Suprapubic skin (tissue), 4 donors: Measurements from ENCODE around the gene AKR7A3. TPM values are rescaled to one million over a fixed set of nuclear protein-coding genes. Genes with fewer than 3 reads are reported as not detected.
"Not testable (repeated sequence)": the region's sequence is repeated elsewhere in the genome, so short reads cannot be mapped to it uniquely, and the experiment has no call there.

Source experiments
- DNase-seq, 2 donors: peaks; one replicate each; pipeline ENCODE4 v3.0.0-alpha.2; 2019; ENCODE audit warnings: low spot score in 2 of 2
- H3K27ac ChIP-seq: fragments of 200-600 bp; sonication (generic); one replicate; pipeline ENCODE4 v1.5.1; 2019
- H3K27me3 ChIP-seq: fragments of 200-600 bp; sonication (generic); one replicate; pipeline ENCODE4 v1.5.1; 2019
- H3K36me3 ChIP-seq: fragments of 200-600 bp; sonication (generic); one replicate; pipeline ENCODE4 v1.5.1; 2019
- H3K4me1 ChIP-seq: fragments of 200-600 bp; sonication (generic); one replicate; pipeline ENCODE4 v1.5.1; 2019
- H3K4me3 ChIP-seq: fragments of 200-600 bp; sonication (generic); one replicate; pipeline ENCODE4 v1.5.1; 2019; ENCODE audit warnings: mild to moderate bottlenecking
- H3K9me3 ChIP-seq: fragments of 200-600 bp; sonication (generic); one replicate; pipeline ENCODE4 v1.5.1; 2019
- CTCF ChIP-seq, 2 donors: fragments of 200-600 bp in 1 of 2; fragments of 450-650 bp in 1 of 2; sonication (generic) in 1 of 2; IDR thresholded peaks; one replicate each; pipeline ENCODE4 v1.5.1; 2016 to 2019; ENCODE audit warnings: antibody characterized with exemption in 2 of 2, mild to moderate bottlenecking in 1 of 2, moderate library complexity in 1 of 2
- EP300 ChIP-seq: sonication (generic); formaldehyde crosslinking; IDR thresholded peaks from one replicate; pipeline ENCODE4 v1.6.1; 2017; ENCODE audit warnings: antibody characterized with exemption
- POLR2A ChIP-seq, 2 donors: fragments of 450-650 bp; IDR thresholded peaks; one replicate each; pipeline ENCODE4 v1.6.1; 2017; ENCODE audit warnings: antibody characterized with exemption in 2 of 2, mild to moderate bottlenecking in 2 of 2, moderate library complexity in 2 of 2
- POLR2AphosphoS5 ChIP-seq, 3 donors: sonication (generic); formaldehyde crosslinking; IDR thresholded peaks; one replicate each; pipeline ENCODE4 v1.6.1; 2017; ENCODE audit warnings: antibody characterized with exemption in 3 of 3
- WGBS: methylation state at CpG from one replicate; pipeline ENCODE4 v1.1.5; 2018; 5-methylcytosine and 5-hydroxymethylcytosine counted together
- total RNA-seq, 4 donors: library from RNA; depleted of rRNA; stranded (reverse); fragments of >200 nt; gene quantifications; one replicate each; pipeline ENCODE4 v1.1.0, GENCODE V29; 2016

AKR7A3 gene
- total RNA-seq, 4 donors from 2014 or later, result 1.7 to 10.1 (median 3.4) TPM

- peaks cover 9% of the 10 kb centered on the region for H3K4me1 ChIP-seq
- peaks cover 17% of the 10 kb centered on the region for H3K36me3 ChIP-seq
- no peaks in the 10 kb centered on the region for H3K27me3 ChIP-seq
- H3K27ac ChIP-seq, result no peak overlapping the region
- no peak for DNase-seq
- TF ChIP-seq EP300, result no peak
- TF ChIP-seq POLR2A (IDR thresholded peaks at IDR 0.05), result no peak
- no peak for TF ChIP-seq POLR2AphosphoS5 (IDR thresholded peaks at IDR 0.05)
- TF ChIP-seq CTCF (IDR thresholded peaks at IDR 0.05), result no peak
- H3K9me3 ChIP-seq, result no peaks in the 10 kb centered on the region
- no peak overlapping the region for H3K4me3 ChIP-seq
- WGBS, result 86% methylated on average over 13 of the region's 13 CpGs
Measured at GRCh38 chr1:19287436-19288185, 959 bp downstream of the AKR7A3 start.

- not testable (repeated sequence) for H3K27me3 ChIP-seq, H3K4me3 ChIP-seq, DNase-seq, H3K9me3 ChIP-seq, H3K27ac ChIP-seq, H3K4me1 ChIP-seq
- H3K36me3 ChIP-seq, result peaks cover 17% of the 10 kb centered on the region
- WGBS, result 82% methylated on average over 3 of the region's 3 CpGs
Measured at GRCh38 chr1:19285807-19286206, 2.8 kb downstream of the AKR7A3 start.

- not testable (repeated sequence) for H3K27me3 ChIP-seq, H3K27ac ChIP-seq, H3K9me3 ChIP-seq, DNase-seq, H3K4me1 ChIP-seq, H3K4me3 ChIP-seq
- 95% methylated on average over 3 of the region's 3 CpGs for WGBS
- H3K36me3 ChIP-seq, result peaks cover 17% of the 10 kb centered on the region
Measured at GRCh38 chr1:19285366-19285765, 3.2 kb downstream of the AKR7A3 start.

- Histone ChIP-seq H3K4me3 (no peak overlapping the region), H3K9me3 (no peaks in the 10 kb centered on the region), H3K27ac (no peak overlapping the region), H3K36me3 (peaks cover 17% of the 10 kb centered on the region), H3K27me3 (no peaks in the 10 kb centered on the region), H3K4me1 (peaks cover 9% of the 10 kb centered on the region)
- no peak for DNase-seq
- WGBS, result 80% methylated on average over 8 of the region's 8 CpGs
- TF ChIP-seq POLR2A (IDR thresholded peaks at IDR 0.05), result no peak
- no peak for TF ChIP-seq CTCF (IDR thresholded peaks at IDR 0.05)
- TF ChIP-seq EP300, result no peak
- no peak for TF ChIP-seq POLR2AphosphoS5 (IDR thresholded peaks at IDR 0.05)
Measured at GRCh38 chr1:19284881-19285280, 3.7 kb downstream of the AKR7A3 start.

- no peak for TF ChIP-seq EP300
- no peak for TF ChIP-seq POLR2AphosphoS5 (IDR thresholded peaks at IDR 0.05)
- TF ChIP-seq POLR2A (IDR thresholded peaks at IDR 0.05), result no peak
- TF ChIP-seq CTCF (IDR thresholded peaks at IDR 0.05), result no peak
- Histone ChIP-seq H3K36me3 (peaks cover 17% of the 10 kb centered on the region), H3K4me1 (peaks cover 4% of the 10 kb centered on the region), H3K27ac (no peak overlapping the region), H3K4me3 (no peak overlapping the region), H3K27me3 (no peaks in the 10 kb centered on the region), H3K9me3 (no peaks in the 10 kb centered on the region)
- DNase-seq, result no peak
- WGBS, result 96% methylated on average over 9 of the region's 9 CpGs
Measured at GRCh38 chr1:19283891-19284290, 4.7 kb downstream of the AKR7A3 start.

GRCh38 chr1:19274636-19275035 lies 13.9 kb downstream of the AKR7A3 start:
- Histone ChIP-seq H3K27me3 (peaks cover 5% of the 10 kb centered on the region), H3K36me3 (no peaks in the 10 kb centered on the region), H3K4me3 (no peak overlapping the region), H3K27ac (no peak overlapping the region), H3K9me3 (peaks cover 5% of the 10 kb centered on the region), H3K4me1 (peaks cover 4% of the 10 kb centered on the region)
- 87% methylated on average over 5 of the region's 5 CpGs for WGBS
- TF ChIP-seq POLR2AphosphoS5 (IDR thresholded peaks at IDR 0.05), result no peak
- TF ChIP-seq EP300, result no peak
- no peak for TF ChIP-seq CTCF (IDR thresholded peaks at IDR 0.05)
- no peak for TF ChIP-seq POLR2A (IDR thresholded peaks at IDR 0.05)
- DNase-seq, result no peak

GRCh38 chr1:19273844-19274531 lies 14.6 kb downstream of the AKR7A3 start:
- H3K27ac ChIP-seq, H3K36me3 ChIP-seq, H3K9me3 ChIP-seq, H3K4me1 ChIP-seq, H3K27me3 ChIP-seq: not testable (repeated sequence)
- DNase-seq, result peak in 1 of 2 donors; percentile 32
- WGBS, result 14% methylated on average over 10 of the region's 66 CpGs
- H3K4me3 ChIP-seq, result peak overlapping the region; percentile 26
